IMR-90 (cell line): ENCODE measurements around the gene CENPT. TPM values are rescaled to one million over a fixed set of nuclear protein-coding genes. Genes with fewer than 3 reads are reported as not detected.

Source experiments
- ATAC-seq: fragments of 200-7000 bp; cut with Tn5 transposase; 2 replicates; pipeline ENCODE4 v1.9.1; 2020; ENCODE audit warnings: low read depth, mild to moderate bottlenecking, moderate library complexity
- BruUV-seq: library from RNA; stranded (reverse); fragments of 400-500 nt; replicated peaks from 2 replicates; lab custom pipeline; 2021; lab: Mats Ljungman, UMichigan
- CTCF ChIA-PET: fragments of 300-600 bp; formaldehyde crosslinking; extraction: SDS; loops from one replicate; lab custom pipeline; 2021; ENCODE audit warnings: antibody characterized with exemption; lab: Yijun Ruan, JAX
- POLR2A ChIA-PET: fragments of 300-600 bp; sonication (Branson Sonifier 250); formaldehyde crosslinking; loops from one replicate; lab custom pipeline; 2022; ENCODE audit warnings: antibody characterized with exemption; ENCODE audit not compliant: unreplicated experiment; lab: Charles Lee
- DNase-seq: peaks from one replicate; pipeline ENCODE4 v3.0.0; 2013
- H2AFZ ChIP-seq: replicated peaks from 2 replicates; pipeline ENCODE3; 2013; ENCODE audit warnings: low read length, mild to moderate bottlenecking; ENCODE audit not compliant: poor library complexity
- H2AK5ac ChIP-seq: 2 replicates; pipeline ENCODE4 v1.6.1; 2013; ENCODE audit warnings: low read depth, low read length, inconsistent platforms
- H2AK9ac ChIP-seq: replicated peaks from 2 replicates; pipeline ENCODE3; 2013; ENCODE audit warnings: mild to moderate bottlenecking, low read depth, low read length, moderate library complexity; ENCODE audit not compliant: poor library complexity
- H2BK120ac ChIP-seq: 2 replicates; pipeline ENCODE4 v1.6.1; 2013; ENCODE audit warnings: low read depth, low read length, inconsistent platforms
- H2BK15ac ChIP-seq: 3 replicates; pipeline ENCODE4 v1.6.1; 2013; ENCODE audit warnings: low read depth, low read length, inconsistent platforms
- H2BK20ac ChIP-seq: 2 replicates; pipeline ENCODE4 v1.6.1; 2013; ENCODE audit warnings: low read depth, mild to moderate bottlenecking, inconsistent platforms, low read length, moderate library complexity
- H2BK5ac ChIP-seq: 2 replicates; pipeline ENCODE4 v1.6.1; 2013; ENCODE audit warnings: mild to moderate bottlenecking, low read depth, low read length, inconsistent platforms; ENCODE audit not compliant: poor library complexity, severe bottlenecking
- H3K14ac ChIP-seq: replicated peaks from 2 replicates; pipeline ENCODE4 v1.6.1; 2013; ENCODE audit warnings: low read depth, low read length, inconsistent platforms
- H3K18ac ChIP-seq: 2 replicates; pipeline ENCODE4 v1.6.1; 2013; ENCODE audit warnings: low read depth, low read length, control low read depth
- H3K23ac ChIP-seq: 2 replicates; pipeline ENCODE4 v1.6.1; 2013; ENCODE audit warnings: low read depth, low read length, inconsistent platforms
- H3K27ac ChIP-seq: 2 replicates; pipeline ENCODE4 v1.5.1; 2013; ENCODE audit warnings: mild to moderate bottlenecking, control low read depth, low read length; ENCODE audit not compliant: insufficient read depth
- H3K27me3 ChIP-seq: 2 replicates; pipeline ENCODE4 v1.6.1; 2013; ENCODE audit warnings: low read length; ENCODE audit not compliant: control insufficient read depth, insufficient read depth
- H3K36me3 ChIP-seq: 2 replicates; pipeline ENCODE4 v1.6.1; 2013; ENCODE audit warnings: low read length, mixed read lengths; ENCODE audit not compliant: control insufficient read depth, insufficient read depth
- H3K4ac ChIP-seq: 2 replicates; pipeline ENCODE4 v1.6.1; 2013; ENCODE audit warnings: low read depth, low read length, inconsistent platforms
- H3K4me1 ChIP-seq: 2 replicates; pipeline ENCODE4 v1.6.1; 2013; ENCODE audit warnings: low read length, mixed read lengths; ENCODE audit not compliant: control insufficient read depth, insufficient read depth
- H3K4me2 ChIP-seq: 2 replicates; pipeline ENCODE4 v1.6.1; 2013; ENCODE audit warnings: low read depth, mild to moderate bottlenecking, control low read depth, low read length, moderate library complexity
- H3K4me3 ChIP-seq: 2 replicates; pipeline ENCODE4 v1.5.1; 2013; ENCODE audit warnings: low read depth, mild to moderate bottlenecking, control low read depth, low read length, moderate library complexity; ENCODE audit not compliant: insufficient read depth
- H3K56ac ChIP-seq: 2 replicates; pipeline ENCODE4 v1.6.1; 2013; ENCODE audit warnings: low read length, inconsistent platforms; ENCODE audit not compliant: insufficient read depth; ENCODE audit errors: extremely low read depth
- H3K79me1 ChIP-seq, 2 experiments: 2 replicates each; pipeline ENCODE4 v1.6.1; 2013; ENCODE audit warnings: low read length in 2 of 2, inconsistent platforms in 1 of 2, low read depth in 1 of 2
- H3K9ac ChIP-seq: 2 replicates; pipeline ENCODE4 v1.6.1; 2013; ENCODE audit warnings: low read depth, low read length, control low read depth
- H3K9me1 ChIP-seq: 2 replicates; pipeline ENCODE4 v1.6.1; 2013; ENCODE audit warnings: low read length, inconsistent platforms; ENCODE audit not compliant: insufficient read depth
- H3K9me3 ChIP-seq: 2 replicates; pipeline ENCODE4 v1.6.1; 2013; ENCODE audit warnings: low read length; ENCODE audit not compliant: control insufficient read depth, insufficient read depth
- H4K20me1 ChIP-seq: 2 replicates; pipeline ENCODE4 v1.6.1; 2013; ENCODE audit warnings: low read length, inconsistent platforms; ENCODE audit not compliant: insufficient read depth
- H4K5ac ChIP-seq: 2 replicates; pipeline ENCODE4 v1.6.1; 2013; ENCODE audit warnings: mild to moderate bottlenecking, low read depth, low read length, control low read depth
- H4K8ac ChIP-seq, 2 experiments: 2 replicates each; pipeline ENCODE4 v1.6.1; 2013; ENCODE audit warnings: low read depth in 2 of 2, low read length in 2 of 2, control low read depth in 1 of 2, inconsistent platforms in 1 of 2
- H4K91ac ChIP-seq: 2 replicates; pipeline ENCODE4 v1.6.1; 2013; ENCODE audit warnings: low read depth, low read length, inconsistent platforms; ENCODE audit not compliant: insufficient read depth
- BHLHE40 ChIP-seq: fragments of 150-350 bp; IDR thresholded peaks from 2 replicates; pipeline ENCODE4 v1.6.1; 2016; ENCODE audit warnings: mild to moderate bottlenecking, low read depth, low read length
- CEBPB ChIP-seq: IDR thresholded peaks from 2 replicates; pipeline ENCODE4 v1.6.1; 2012; ENCODE audit warnings: low read depth, low read length, improper control_type of control experiment
- CHD1 ChIP-seq: IDR thresholded peaks from 2 replicates; pipeline ENCODE4 v1.6.1; 2012; ENCODE audit warnings: low read depth, low read length, improper control_type of control experiment
- FOS ChIP-seq: fragments of 150-350 bp; IDR thresholded peaks from 2 replicates; pipeline ENCODE4 v1.6.1; 2016; ENCODE audit warnings: low read depth, low read length
- MAZ ChIP-seq: IDR thresholded peaks from 2 replicates; pipeline ENCODE4 v1.6.1; 2012; ENCODE audit warnings: low read depth, mild to moderate bottlenecking, low read length, improper control_type of control experiment, moderate library complexity, borderline replicate concordance
- MXI1 ChIP-seq: IDR thresholded peaks from 2 replicates; pipeline ENCODE4 v1.6.1; 2012; ENCODE audit warnings: low read depth, mild to moderate bottlenecking, low read length, moderate library complexity, borderline replicate concordance
- NFE2L2 ChIP-seq: fragments of 150-350 bp; IDR thresholded peaks from 2 replicates; pipeline ENCODE4 v1.6.1; 2016; ENCODE audit warnings: low read depth, mild to moderate bottlenecking, low read length
- POLR2A ChIP-seq: IDR thresholded peaks from 2 replicates; pipeline ENCODE4 v1.6.1; 2012; ENCODE audit warnings: mild to moderate bottlenecking, low read depth, low read length
- RAD21 ChIP-seq: IDR thresholded peaks from 2 replicates; pipeline ENCODE4 v1.6.1; 2012; ENCODE audit warnings: low read length, improper control_type of control experiment
- RCOR1 ChIP-seq: IDR thresholded peaks from 2 replicates; pipeline ENCODE4 v1.6.1; 2012; ENCODE audit warnings: mild to moderate bottlenecking, low read length, improper control_type of control experiment; ENCODE audit not compliant: insufficient replicate concordance
- RFX5 ChIP-seq: IDR thresholded peaks from 2 replicates; pipeline ENCODE4 v1.8.0; 2012; ENCODE audit warnings: low read depth, mild to moderate bottlenecking, low read length, moderate library complexity
- SMC3 ChIP-seq: fragments of 150-350 bp; IDR thresholded peaks from 2 replicates; pipeline ENCODE4 v1.6.1; 2016; ENCODE audit warnings: low read depth, mild to moderate bottlenecking, antibody characterized with exemption, low read length, moderate library complexity
- WGBS, 2 experiments: methylation state at CpG; one replicate each; pipeline versions ENCODE4 v1.1.5 to v1.1.7; 2013; ENCODE audit warnings: missing lambda C conversion rate in 2 of 2; ENCODE audit not compliant: insufficient read length in 1 of 2; ENCODE audit errors: extremely low coverage in 2 of 2; 5-methylcytosine and 5-hydroxymethylcytosine counted together
- dilution Hi-C: fragments of 300-500 bp; cut with HindIII; formaldehyde crosslinking; loops from one replicate; pipeline ENCODE4 v1.14.3; 2018; ENCODE audit warnings: low sequenced_read_pairs; ENCODE audit not compliant: unreplicated experiment
- in situ Hi-C: fragments of 300-500 bp; cut with MboI; formaldehyde crosslinking; loops from 3 replicates; pipeline ENCODE4 v1.14.3; 2019; ENCODE audit warnings: low sequenced_read_pairs, inconsistent platforms, mixed read lengths
- intact Hi-C: fragments of 100-400 bp; cut with micrococcal nuclease; formaldehyde crosslinking; loops from 2 replicates; pipeline ENCODE4 v1.10.0; 2022
- polyA plus RNA-seq, 3 experiments: library from polyadenylated mRNA; depleted of rRNA; stranded (reverse); fragments of >200 nt; gene quantifications; 2 replicates each; pipeline ENCODE4 v1.2.3, GENCODE V29; 2012; ENCODE audit warnings: low replicate concordance in 1 of 3
- total RNA-seq: library from RNA; depleted of rRNA; stranded (reverse); fragments of >200 nt; gene quantifications from 2 replicates; pipeline ENCODE4 v1.2.3, GENCODE V29; 2012
- TF ChIP-seq, protein P1 (sequence below): fragments of 150-350 bp; IDR thresholded peaks from 2 replicates; pipeline ENCODE4 v1.6.1; 2016; ENCODE audit warnings: low read depth, mild to moderate bottlenecking, low read length, moderate library complexity, borderline replicate concordance
- TF ChIP-seq, protein P2 (sequence below): fragments of 150-350 bp; IDR thresholded peaks from 2 replicates; pipeline ENCODE4 v1.6.1; 2017; ENCODE audit warnings: mild to moderate bottlenecking, antibody characterized with exemption, low read length, low read depth
- TF ChIP-seq, protein P3 (sequence below): conservative IDR thresholded peaks from 2 replicates; pipeline ENCODE4 v1.5.1; 2012; ENCODE audit warnings: mild to moderate bottlenecking, low read depth, low read length, improper control_type of control experiment

The CENPT gene
- total and polyA plus RNA-seq, 2 of the 4 experiments (the other 2 are of a cell fraction), result 33.3 to 83.1 TPM

DNA sequence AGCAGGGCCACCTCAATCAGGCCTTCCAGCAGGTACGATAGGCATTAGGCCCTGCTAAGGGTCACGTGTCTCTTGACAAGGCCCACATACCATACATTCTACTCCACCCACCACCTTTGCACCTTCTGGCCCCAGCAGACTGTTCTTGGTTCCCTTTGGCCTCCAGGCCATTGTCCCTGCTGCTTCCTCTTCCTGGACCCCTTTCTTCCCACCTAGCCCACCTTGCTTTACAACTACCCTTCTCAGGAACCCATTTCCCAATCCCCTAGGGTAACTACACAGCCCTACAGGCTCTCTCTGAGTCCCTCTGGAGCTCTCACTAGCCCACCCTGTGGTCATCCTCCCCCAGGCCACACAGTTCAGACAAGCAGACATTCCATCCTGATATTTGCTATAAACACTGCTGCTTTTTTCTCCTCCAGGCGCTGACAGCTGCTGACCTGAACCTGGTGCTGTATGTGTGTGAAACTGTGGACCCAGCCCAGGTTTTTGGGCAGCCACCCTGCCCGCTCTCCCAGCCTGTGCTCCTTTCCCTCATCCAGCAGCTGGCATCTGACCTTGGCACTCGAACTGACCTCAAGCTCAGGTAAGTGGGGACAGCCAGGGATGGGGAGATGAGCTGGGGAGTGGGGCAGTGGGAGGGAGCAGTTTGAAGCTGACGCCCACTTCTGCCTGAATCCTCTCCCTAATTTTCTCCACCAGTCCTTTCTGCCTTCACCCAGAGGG lies 35.8 kb upstream of the CENPT start:
- ChIA-PET POLR2A (no interaction called here), CTCF (interaction anchor here (0.6 to 1.9 kb wide), 8 partner anchors 8 to 191 kb away, joined by 3 to 14 read pairs (median 4); partner anchors contain the start of gene PSKH1)
- peaks cover 32% of the 10 kb centered on the region for H4K20me1 ChIP-seq
- H2BK5ac ChIP-seq, result no peak overlapping the region
- 85% methylated on average over 2 of the region's 6 CpGs; no CpG with 5 or more reads in 1 of the 2 experiments for WGBS, 2 experiments
- peaks cover 4% of the 10 kb centered on the region; the same call in 1 of the 2 replicates for H3K4me1 ChIP-seq
- in situ Hi-C loops, result no loop called here
- no peaks in the 10 kb centered on the region for H3K27me3 ChIP-seq
- no peak overlapping the region for H2BK20ac ChIP-seq
- no peak overlapping the region for H3K14ac ChIP-seq
- H3K79me1 ChIP-seq, result peaks cover 0 to 5% of the 10 kb centered on the region in 2 experiments; a peak in 2 of 4 replicates
- DNase-seq, result no peak
- H2AFZ ChIP-seq, result peak overlapping the region; percentile 38
- no peak overlapping the region for H4K5ac ChIP-seq
- dilution Hi-C loops, result no loop called here
- H3K56ac ChIP-seq, result no peak overlapping the region
- no peaks in the 10 kb centered on the region for H3K9me3 ChIP-seq
- H3K27ac ChIP-seq, result no peak overlapping the region
- intact Hi-C loops, result loop anchor here (1.0 kb wide), 1 partner anchor 45 kb away; no protein-coding TSS in a partner anchor
- no peak overlapping the region for H4K8ac ChIP-seq
- no peak for ATAC-seq
- no peak overlapping the region for H4K91ac ChIP-seq
- H3K36me3 ChIP-seq, result peaks cover 60% of the 10 kb centered on the region
- no peak overlapping the region for H3K4me3 ChIP-seq
- H2BK120ac ChIP-seq, result no peak overlapping the region
- H2BK15ac ChIP-seq, result no peak overlapping the region
- H2AK9ac ChIP-seq, result peak overlapping the region; percentile 45
- no TSS peak for BruUV-seq
- H3K18ac ChIP-seq, result no peak overlapping the region
- H3K9ac ChIP-seq, result no peak overlapping the region
- H3K4me2 ChIP-seq, result no peak overlapping the region
- H3K23ac ChIP-seq, result no peak overlapping the region
- TF ChIP-seq MAZ, result no peak
- no peak for TF ChIP-seq POLR2A
- no peak for TF ChIP-seq MXI1
- TF ChIP-seq RCOR1, result no peak
- TF ChIP-seq, protein P1, sequence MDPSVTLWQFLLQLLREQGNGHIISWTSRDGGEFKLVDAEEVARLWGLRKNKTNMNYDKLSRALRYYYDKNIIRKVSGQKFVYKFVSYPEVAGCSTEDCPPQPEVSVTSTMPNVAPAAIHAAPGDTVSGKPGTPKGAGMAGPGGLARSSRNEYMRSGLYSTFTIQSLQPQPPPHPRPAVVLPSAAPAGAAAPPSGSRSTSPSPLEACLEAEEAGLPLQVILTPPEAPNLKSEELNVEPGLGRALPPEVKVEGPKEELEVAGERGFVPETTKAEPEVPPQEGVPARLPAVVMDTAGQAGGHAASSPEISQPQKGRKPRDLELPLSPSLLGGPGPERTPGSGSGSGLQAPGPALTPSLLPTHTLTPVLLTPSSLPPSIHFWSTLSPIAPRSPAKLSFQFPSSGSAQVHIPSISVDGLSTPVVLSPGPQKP, result no peak
- TF ChIP-seq RAD21, result no peak
- TF ChIP-seq FOS, result no peak
- TF ChIP-seq, protein P2, sequence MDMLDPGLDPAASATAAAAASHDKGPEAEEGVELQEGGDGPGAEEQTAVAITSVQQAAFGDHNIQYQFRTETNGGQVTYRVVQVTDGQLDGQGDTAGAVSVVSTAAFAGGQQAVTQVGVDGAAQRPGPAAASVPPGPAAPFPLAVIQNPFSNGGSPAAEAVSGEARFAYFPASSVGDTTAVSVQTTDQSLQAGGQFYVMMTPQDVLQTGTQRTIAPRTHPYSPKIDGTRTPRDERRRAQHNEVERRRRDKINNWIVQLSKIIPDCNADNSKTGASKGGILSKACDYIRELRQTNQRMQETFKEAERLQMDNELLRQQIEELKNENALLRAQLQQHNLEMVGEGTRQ, result no peak
- TF ChIP-seq CHD1, result no peak
- no peak for TF ChIP-seq RFX5
- no peak for TF ChIP-seq SMC3
- no peak for TF ChIP-seq NFE2L2
- TF ChIP-seq BHLHE40, result no peak
- no peak for TF ChIP-seq CEBPB
- TF ChIP-seq, protein P3, sequence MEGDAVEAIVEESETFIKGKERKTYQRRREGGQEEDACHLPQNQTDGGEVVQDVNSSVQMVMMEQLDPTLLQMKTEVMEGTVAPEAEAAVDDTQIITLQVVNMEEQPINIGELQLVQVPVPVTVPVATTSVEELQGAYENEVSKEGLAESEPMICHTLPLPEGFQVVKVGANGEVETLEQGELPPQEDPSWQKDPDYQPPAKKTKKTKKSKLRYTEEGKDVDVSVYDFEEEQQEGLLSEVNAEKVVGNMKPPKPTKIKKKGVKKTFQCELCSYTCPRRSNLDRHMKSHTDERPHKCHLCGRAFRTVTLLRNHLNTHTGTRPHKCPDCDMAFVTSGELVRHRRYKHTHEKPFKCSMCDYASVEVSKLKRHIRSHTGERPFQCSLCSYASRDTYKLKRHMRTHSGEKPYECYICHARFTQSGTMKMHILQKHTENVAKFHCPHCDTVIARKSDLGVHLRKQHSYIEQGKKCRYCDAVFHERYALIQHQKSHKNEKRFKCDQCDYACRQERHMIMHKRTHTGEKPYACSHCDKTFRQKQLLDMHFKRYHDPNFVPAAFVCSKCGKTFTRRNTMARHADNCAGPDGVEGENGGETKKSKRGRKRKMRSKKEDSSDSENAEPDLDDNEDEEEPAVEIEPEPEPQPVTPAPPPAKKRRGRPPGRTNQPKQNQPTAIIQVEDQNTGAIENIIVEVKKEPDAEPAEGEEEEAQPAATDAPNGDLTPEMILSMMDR, result no peak
- H3K4ac ChIP-seq, result no peak overlapping the region
- no peak overlapping the region for H2AK5ac ChIP-seq
- no peaks in the 10 kb centered on the region for H3K9me1 ChIP-seq
